GM19455 (cell line): ENCODE results near the gene NET1.

Experiments
- ATAC-seq: cut with Tn5 transposase; IDR thresholded peaks from one replicate; pipeline ENCODE4 v1.9.1; 2021; ENCODE audit not compliant: unreplicated experiment

NET1 gene

DNA sequence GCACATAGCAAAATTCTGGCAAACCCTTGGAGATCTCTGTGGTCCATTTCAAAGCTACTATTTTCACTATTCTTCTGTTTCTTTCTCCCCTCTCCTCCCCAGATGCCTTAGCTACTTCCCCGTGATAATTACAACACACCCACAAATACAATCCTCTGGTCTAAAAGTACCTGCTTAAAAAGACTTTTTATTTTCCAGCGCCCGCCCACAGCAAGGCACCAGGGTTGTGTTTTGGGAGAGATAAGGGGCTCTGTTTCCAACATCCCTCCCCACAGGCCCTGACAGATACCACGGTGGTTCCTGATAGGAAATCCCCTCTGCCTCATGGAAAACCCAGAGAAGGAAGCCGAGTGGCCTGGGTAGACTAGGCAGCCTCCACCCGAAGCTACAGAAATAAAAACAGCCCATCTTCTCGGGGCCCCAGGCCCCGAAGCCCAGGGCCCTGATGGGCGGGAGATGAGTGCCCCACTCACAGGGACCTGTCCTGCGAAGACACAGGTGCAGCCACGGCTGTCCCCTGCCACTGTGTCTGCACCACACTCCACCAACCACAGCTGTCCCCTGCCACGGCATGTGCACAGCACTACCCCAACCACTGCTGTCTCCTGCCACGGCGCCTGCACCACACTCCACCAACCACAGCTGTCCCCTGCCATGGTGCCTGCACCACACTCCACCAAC is 67.3 kb downstream of the NET1 start:
- no peak for ATAC-seq

DNA sequence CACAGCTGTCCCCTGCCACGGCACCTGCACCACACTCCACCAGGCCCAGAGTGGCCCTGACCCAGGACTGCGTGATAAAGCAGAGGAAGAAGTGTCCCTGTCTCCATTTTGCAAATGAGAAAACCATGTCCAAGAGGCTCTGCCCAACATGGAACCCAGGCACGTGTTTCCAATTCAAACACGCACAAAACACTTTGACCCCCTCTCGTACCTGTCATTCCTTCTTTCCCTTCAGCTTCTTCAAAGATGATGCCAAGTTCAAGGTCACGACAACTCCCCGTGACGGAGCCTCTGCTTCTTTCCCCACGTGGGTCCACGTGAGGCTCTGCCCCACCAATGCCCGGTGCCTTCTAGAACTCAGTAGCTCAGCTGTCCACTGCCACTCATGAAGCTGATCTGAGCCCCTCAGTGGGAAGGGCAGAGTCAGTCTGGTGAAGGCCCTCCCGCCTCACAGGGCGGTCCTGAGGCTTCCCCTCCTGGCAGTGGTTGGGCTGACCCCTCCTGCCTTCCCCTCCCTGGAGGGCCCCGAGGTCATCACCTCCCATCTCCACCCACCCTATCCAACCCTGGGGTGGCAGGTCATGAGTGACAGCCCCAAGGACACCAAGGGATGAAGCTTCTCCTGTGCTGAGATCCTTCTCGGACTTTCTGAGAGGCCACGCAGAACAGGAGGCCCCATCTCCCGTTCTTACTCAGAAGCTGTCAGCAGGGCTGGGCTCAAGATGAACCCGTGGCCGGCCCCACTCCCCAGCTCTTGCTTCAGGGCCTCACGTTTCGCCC is 68.0 kb downstream of the NET1 start:
- ATAC-seq: no peak

DNA sequence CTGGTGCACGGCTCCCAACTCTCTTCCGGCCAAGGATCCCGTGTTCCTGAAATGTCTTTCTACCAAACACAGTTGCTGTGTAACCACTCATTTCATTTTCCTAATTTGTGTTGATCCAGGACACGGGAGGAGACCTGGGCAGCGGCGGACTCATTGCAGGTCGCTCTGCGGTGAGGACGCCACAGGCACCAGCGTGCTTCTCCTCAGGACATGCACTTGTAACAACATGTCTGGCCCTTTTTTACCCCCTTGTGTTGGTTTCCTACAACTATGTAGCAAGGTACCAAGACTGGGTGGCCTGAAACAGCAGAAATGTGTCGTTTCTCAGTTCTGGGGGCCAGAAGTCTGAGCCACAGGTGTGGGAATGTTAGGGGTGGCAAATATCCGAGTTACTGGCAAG is 68.8 kb downstream of the NET1 start:
- no peak for ATAC-seq

DNA sequence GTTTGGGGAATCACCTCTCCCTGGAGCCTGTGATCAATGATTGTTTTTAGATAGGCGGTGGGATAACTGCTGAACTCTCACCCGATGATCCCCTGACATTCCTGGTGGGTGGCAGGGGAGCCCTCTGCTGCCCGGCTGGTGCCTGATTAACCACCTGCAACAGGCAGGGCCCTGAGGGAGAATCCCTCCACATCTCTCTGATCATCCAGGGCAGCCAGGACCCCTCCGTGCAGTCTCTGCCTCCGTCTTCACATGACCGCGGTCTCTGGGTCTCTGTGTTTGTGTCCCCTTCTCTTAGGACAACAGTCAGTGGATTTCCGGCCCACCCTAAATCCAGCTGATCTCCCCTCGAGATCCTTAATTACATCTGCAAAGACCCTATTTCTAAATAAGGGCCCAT is 69.7 kb downstream of the NET1 start:
- ATAC-seq: no peak

DNA sequence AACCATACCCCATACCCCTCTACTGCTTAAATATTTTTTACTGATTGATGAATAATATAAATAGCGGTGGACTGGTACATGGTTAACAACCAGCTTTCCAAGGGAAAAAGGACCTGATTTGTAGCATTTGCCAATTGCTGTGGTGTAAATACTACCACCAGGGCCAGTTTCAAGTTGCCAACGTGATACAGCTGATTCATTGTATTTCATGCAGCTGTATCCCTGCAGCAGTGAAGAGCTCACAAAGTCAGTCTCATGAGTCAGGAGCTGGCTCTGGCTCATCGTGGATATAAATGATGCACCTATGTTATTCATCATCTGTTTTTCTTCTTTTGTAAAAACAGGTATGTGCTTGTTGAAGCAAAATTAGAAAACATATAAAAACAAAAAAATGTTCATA is 71.8 kb downstream of the NET1 start:
- no peak for ATAC-seq

DNA sequence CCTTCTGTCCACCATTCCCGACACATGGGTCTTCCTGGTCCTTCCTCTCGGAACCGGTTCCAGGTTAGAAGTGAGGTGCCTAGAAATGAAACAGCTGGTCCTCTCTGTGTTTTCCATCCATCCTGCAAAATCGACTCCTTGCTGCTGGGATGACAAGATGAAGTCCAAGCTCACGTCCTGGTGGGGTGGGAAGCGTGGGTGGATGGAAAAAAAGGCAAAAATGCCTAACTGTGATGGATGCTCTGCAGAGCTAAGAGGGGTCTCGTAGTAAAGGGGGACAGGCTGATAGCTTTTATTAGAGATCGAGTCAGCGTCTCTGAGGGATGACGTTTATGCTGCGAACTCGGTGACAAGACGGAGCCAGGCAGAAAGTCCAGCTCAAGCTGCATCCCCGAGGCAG is 72.9 kb downstream of the NET1 start:
- no peak for ATAC-seq

DNA sequence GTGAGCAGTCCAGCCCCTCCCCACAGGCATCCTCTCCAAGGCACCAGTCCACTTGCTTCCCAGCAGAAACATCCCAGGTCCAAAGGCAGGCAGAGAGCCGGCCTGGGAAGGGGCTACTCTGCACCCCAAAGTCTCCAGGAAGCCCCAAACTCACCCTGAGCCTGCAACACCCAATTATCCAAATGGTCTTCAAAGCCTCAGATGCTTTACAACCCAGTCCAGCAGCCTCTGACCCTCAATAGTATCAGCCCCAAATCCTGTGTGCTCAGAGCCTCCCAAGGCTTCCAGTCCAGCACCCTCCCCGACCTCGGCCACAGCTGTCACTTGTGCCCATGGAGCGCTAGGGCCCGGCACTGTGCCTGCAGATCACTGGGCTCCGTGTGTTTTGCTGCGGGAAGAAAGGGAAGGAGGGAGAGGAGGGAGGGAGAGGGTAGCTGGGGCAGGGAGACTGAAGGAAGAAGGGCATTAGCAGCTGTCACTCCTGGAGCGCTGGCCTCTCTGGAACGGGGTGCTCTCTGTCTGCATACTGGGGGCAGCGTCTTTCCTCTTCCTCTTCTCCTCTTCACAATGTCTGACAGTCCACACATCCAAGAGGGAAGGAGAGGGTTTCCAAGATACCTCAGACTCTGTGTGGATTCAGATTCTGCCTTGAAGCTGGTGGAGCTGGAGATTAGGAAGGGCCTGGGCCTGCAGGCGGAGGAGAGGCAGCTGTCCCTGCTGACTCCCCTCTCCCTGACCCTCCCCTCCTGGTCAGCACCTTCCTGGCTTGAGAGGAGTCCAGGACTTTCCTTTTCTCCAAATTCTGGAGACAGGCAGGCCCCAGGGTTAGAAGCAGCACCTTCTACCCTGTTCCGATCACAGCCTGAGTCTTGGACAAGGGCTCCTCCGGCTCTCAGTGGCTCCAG is 73.8 kb downstream of the NET1 start:
- no peak for ATAC-seq

DNA sequence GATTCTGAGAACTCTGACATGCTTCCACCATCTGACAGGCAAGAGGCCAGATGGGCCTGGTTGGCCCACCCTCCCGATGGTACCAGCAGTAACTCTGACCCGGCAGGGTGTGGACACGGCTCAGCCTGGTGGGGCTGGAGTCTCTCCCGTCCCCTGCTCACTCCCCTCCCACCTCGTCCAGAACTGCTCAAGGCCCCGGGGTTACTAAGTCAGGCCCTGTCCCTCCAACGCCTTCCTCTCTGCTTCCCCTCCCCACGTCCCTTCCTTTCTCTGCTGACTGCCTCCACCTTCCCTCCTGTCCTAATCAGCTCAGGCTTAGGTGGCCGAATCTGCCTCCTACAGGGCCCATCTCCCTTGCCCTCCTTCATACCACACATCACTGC is 74.5 kb downstream of the NET1 start:
- no peak for ATAC-seq

DNA sequence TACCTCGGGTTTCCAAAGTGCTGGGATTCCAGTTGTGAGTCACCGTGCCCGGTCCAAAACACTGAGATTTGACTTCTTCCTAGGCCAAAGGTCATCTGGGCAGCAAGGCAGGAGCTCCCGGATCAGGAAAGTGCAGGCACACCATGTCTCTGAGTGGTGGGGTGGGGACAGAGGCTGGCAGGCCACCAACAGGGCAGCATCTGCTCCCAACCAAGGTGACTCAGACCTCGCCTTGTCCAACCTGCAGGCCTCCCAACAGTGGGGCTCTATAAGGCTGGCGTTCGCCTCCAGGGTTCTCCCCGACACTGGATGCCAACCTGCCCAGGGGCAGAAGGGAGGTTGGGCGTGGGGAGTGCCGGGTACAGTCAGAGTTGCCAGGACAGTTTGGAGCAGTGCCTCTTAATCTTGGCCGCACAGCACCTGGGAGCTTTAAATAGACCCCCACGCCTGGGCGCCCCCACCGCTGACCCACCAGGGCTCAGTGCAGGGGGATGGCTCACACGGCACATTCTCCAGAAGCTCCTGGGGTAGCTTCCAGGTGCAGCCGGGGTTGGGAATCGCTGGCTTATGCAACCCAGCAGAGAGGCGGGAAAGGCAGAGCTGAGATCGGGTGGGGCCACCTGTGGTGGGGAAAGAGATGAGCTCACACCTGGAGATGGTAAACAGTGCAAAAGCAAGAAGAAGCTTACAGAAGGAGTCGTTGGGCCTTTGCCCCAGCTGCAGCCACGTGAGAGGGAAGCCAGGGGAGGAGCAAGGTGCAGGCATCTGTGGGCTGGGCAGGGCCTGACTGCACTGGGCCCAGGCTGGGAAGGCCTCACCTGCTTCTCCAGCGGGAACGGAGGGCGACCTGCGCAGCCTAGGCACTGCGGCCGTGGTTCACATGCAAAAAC is 76.2 kb downstream of the NET1 start:
- no peak for ATAC-seq

DNA sequence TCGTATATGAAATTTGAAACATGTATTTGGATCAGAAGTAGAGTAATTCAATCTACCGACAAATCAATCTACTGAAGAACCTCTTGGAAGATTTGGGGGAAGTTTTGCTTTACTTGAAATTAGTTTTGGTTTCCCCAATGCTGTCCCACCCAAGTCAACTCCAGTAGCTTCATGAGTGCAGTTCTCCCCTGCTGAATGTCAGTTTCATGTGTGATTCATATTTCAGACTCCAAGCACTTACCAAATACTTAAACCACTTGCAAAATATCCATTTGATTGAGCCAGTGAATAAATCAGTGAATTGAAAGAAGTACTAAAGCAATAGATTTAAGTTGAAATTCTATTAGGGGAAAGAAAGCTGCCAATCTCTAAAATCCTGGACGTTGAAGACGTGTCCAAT is 77.7 kb downstream of the NET1 start:
- no peak for ATAC-seq

DNA sequence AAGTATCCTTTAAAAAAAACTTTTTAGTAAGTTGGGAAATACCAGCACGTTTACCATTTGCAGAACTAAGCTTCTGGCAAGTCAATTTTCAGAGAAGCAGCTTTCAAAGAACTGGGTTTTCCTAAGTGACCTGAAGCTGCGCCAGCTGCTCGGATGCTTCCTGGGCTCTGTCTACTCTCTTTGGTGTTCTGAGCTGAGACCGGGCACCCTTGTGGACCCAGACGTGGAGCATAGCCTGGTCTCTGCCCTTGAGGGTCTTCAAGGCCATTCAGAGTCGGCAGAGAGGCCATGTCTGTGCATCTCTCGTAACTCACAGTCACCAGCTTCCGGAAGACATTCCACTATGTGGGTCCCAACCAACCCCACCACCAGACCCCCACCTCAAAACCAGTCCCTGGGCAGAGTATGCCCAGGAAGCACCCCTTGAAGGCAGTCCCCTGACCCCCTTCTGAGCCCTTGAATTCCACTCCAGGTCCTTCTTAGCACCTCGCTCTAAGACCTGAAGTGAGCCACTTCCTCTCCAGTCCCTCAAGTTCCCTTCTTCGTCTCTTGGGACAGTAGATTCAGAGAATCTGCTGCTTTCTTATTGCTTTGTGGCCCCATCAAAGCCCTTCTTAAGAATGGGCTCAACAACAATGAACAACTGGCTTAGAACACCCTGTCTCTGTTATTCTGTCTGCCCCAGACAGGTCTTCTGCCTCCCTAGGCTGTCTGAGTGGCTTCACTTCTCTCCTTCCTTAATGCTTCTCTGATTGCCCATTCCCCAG is 78.5 kb downstream of the NET1 start:
- ATAC-seq: no peak

DNA sequence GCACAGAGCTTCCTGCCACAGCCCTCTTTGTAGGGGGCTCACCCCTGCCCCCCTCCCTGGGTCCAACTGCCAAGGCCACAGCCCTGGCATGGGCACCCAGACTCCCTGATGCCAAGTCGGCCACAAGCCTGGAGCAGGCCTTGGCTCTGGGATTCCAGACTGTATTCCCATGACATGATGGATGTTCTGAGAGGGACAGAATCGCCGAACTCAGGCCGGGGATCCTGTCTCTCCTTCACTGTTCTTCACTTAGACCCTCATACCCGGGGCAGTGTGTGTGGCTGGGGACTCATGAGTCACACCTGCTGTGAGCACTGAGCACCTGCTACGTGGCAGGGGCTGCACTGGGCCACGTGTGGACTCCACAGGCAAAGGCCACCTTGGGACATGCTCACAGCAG is 79.1 kb downstream of the NET1 start:
- no peak for ATAC-seq

DNA sequence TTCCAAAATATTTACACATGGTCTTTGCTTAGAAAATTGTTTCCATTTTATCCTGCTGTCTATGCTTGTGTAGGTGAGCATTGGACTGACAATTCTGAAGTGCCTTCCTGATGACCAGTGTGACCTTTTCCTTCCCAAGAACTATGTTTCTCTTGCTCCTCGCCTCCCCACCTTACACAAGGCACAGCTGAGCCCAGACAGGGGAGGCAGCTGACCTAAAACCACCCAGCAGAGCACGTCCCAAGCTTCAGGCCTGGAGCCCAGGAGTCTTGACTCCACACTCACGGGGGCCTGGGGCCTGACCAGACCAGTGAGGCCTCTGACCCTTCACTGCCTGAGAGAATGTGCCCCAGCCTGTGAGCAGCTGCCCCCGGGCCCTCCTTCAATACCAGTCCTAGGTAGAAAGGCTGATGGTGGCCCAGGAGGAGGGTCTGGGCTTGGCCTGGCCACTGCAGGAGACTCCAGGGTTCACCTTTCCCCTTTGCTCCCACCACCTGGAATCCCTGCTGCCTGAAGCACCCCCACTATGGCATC is 80.0 kb downstream of the NET1 start:
- no peak for ATAC-seq

DNA sequence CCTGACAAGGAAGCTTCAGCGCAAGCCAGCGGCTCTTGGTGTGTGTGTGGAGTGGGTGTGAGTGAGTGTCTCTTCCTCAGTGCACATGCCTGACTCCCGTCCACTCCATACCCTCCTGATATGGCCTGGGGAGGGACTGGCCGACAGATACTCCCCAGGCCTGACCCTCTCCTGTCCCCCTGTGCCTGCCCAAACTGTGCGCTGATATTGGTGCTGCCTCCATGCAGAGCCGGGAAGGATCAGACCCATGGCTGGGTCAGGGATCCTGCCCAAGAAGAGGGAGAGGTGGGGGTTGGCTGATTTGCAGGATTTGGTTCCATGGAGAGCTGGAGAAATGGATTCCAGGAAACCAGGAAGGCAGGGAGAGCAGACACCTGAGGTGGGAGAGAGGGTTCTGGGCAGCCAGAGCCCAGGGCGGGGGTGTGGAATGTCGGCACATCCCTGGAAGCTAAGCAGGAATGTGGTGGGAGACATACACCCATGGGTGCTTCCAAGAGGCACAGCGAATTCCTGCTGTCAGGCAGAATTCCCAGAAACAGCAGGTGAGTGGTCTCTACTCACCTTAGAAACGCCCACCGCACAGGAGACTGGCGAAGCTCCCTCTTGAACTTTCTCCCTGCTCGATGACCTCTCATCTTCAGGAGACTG is 80.7 kb downstream of the NET1 start:
- no peak for ATAC-seq

DNA sequence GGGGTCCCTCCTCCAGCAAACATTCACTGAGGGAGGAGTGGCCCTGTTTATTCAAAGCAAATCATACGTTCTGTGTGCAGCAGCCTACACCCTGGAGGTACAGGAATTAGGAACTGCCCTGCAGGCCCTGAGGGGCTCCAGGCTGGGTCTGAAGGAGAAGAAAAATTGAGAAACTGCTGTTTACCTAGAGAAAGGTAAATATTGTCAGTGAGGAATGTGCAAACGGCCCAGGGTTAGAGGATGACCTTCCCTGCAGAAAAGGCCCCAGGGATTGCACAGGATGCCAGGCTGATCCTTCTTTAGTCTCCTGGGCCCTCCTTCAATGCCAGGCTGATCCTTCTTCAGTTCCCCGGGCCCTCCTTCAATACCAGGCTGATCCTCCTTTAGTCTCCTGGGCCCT is 81.3 kb downstream of the NET1 start:
- ATAC-seq: no peak

DNA sequence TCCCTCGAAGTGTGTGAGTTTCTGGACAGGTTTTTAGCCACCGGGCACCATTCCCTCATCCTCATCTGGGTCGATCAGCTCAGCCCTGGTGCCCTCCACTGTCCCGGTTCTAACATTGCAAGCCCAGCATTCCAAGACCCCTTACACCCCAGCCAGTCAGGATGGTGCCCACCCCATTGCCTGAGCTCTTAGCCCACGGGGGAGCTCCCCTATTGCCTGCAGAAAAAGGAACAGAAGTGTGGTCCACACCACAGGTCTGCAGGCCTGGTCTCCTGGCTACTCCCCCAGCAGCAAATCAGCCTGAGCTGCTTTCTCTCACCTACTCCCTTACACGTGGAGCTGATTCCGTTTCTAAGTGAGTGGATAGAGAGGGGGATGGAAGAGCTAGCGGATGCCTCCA is 82.3 kb downstream of the NET1 start:
- no peak for ATAC-seq

DNA sequence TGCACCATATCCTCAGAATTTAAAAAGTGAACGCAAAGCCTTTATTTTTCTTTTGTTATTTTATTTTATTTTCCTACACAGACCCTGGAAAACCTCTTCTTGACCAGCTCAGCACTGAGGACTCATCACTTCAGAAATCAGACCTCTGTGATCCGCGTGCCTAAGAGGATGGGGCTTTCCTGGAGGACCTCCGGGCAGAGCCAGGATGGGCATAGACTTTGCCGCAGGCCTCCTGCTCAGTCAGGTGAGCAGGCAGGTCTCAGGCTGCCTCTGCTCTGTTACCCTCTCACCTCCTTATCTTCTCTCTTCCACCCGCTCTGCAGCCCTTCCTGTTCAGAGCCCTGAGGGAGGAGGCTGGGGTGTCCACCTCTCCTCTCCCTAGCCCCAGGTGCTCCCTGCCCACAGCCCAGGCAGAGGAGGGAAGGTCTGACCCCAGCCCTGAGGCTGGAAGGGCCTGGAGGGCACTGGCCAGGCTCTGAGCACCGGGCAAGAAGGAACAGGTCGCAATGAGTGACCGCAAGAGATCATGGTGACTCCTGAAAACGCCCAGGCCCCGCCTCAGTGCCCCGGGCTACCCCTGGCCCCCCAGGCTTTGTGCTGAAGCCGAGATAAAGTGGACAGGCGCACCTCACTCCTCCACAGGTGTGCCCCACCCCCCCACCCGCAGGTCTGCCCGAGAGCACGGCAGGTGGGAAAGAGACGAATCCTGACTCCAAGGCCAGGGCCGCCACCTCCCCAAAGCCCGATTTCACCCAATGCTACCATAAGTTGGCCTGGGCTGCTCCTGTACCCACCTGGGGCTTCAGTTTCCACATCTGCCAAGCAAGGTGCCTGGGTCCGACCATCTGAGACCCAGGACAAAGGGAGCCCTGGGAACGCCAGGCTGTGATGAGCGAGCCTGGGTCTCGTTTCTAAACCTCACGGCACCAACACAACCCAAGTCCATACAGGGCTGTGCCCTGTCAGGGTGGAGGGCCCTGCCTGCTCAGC is 84.2 kb downstream of the NET1 start:
- ATAC-seq: no peak

DNA sequence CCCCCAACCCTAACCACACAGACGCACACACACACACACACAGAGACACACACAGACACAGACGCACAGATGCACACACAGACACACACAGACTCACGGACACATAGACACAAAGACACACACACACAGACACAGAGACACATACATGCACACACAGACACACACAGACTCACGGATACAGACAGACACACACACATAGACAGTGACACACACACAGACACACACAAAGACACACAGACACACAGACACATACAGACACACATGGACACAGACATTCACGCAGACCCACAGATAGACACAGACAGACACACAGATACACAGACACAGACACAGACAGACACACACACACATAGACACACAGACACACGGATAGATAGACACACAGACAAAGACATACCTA is 84.9 kb downstream of the NET1 start:
- ATAC-seq: no peak
